ENCODE results near the gene COL5A1.

DNA sequence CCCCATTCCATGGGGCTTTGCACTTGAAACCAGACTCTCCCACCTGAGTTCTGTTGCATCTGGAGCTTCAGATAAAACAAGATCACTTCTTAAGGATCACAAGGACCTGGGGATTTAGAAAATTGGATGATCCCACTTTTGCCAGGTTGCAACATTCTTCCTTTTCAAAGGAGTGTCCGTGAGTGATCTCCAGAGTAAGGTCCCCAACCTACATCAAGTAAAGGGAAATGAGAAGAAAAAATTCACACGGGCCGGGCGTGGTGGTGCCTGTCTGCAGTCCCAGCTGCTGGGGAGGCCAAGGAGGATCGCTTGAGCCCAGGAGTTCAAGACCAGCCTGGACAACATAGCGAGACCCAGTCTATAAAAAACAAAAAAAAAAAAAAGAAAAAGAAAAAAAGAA is 41.2 kb upstream of the COL5A1 start:
- TF ChIP-seq CTCF (IDR thresholded peaks at IDR 0.05) (no peak), POLR2A (IDR thresholded peaks at IDR 0.05) (no peak), POLR2AphosphoS5 (IDR thresholded peaks at IDR 0.05) (no peak), EP300 (IDR thresholded peaks at IDR 0.05; ENCODE audit: low read depth) (no peak)
